NCI-H2227 (cell line): Measurements from ENCODE around the gene ARHGEF16.

Experiments used
- DNase-seq: peaks from one replicate; lab custom pipeline; 2025; ENCODE audit not compliant: unreplicated experiment; lab: John Stamatoyannopoulos, UW

Gene ARHGEF16

GRCh38 chr1:3455670-3456448, 1.4 kb downstream of the ARHGEF16 start:
- no peak for DNase-seq

- no peak for DNase-seq
Observed at GRCh38 chr1:3456449-3456963, 2.0 kb downstream of the ARHGEF16 start.

- DNase-seq = no peak
Observed at GRCh38 chr1:3456964-3457909, 2.8 kb downstream of the ARHGEF16 start.

- DNase-seq = no peak
Observed at GRCh38 chr1:3457910-3458883, 3.7 kb downstream of the ARHGEF16 start.

DNA sequence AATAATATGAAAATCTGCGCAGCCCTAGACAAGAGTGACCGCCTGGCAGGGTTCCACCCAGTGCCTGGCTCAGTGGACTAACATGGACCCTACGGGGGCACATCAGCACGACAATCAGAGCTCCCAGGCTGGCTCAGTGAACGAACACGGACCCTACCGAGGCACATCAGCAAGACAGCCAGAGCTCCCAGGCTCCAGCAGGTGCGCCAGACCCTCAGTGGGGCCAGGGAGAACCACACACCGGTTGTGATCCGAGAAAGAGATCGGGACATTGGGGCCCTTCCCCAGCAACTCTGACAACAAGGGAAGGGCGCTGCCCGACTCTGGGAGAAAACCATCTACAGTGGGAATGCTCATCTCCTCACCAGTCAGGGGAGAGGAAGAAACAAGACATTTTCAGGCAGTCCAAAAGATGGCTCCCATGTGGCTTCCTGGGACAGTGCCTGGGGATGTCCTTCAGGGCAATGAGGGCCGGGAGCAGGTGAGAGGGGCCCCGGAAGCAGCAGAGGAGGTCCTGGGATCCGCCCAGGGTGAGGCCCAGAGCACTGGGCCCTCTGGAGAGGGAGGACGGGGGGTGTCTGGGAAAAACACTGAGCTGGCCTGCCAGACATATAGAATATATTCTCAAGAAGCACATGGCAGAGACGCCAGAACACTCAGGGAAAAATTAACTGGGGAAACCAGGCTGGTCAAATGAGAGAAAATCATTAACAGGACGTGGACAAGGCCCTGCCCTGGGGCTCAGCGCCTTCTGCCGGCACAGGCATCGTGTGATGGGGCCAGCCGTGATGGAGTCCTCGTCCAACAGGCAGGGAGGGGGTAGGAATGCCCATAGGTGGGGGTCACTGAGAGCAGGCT, 4.8 kb downstream of the ARHGEF16 start:
- no peak for DNase-seq

GRCh38 chr1:3459940-3460671, 5.6 kb downstream of the ARHGEF16 start:
- no peak for DNase-seq

GRCh38 chr1:3460672-3461131, 6.2 kb downstream of the ARHGEF16 start:
- no peak for DNase-seq

DNA sequence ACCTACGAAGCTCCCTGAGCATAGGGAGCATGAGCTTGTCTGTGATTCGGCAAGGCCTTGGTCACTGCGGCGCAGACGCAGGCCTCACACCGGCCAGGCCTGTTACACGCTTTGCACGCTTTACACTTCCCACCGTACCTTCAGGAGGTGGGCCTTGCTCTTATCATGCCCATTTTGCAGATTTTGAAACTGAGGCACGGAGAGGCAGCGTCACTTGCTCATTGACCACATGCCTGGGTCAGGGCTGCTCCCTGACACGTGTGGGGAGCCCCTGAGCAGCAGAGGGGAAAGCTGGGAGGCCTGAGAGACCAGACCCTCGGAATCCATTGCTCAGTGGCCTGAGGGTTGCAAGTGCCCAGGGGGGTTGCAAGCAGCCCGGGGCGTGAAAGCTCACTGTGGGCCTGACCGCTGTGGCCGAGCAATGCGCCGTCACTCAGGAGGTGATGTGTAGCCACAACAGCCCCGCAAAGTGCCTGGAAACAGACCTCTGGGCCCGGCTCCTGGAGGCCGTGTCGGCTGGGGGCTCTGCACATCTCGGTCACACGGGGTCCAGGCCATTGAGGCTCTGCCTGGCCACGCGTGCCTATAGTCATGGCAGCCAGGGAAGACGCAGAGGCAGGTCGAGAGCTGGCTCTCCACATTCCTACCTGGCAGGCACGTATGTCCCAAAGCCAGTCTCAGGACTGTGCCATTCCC, 6.9 kb downstream of the ARHGEF16 start:
- no peak for DNase-seq

- no peak for DNase-seq
Observed at GRCh38 chr1:3461934-3462275, 7.4 kb downstream of the ARHGEF16 start.

- no peak for DNase-seq
Observed at GRCh38 chr1:3462356-3463012, 8.0 kb downstream of the ARHGEF16 start.

GRCh38 chr1:3463013-3463385, 8.5 kb downstream of the ARHGEF16 start:
- no peak for DNase-seq

DNA sequence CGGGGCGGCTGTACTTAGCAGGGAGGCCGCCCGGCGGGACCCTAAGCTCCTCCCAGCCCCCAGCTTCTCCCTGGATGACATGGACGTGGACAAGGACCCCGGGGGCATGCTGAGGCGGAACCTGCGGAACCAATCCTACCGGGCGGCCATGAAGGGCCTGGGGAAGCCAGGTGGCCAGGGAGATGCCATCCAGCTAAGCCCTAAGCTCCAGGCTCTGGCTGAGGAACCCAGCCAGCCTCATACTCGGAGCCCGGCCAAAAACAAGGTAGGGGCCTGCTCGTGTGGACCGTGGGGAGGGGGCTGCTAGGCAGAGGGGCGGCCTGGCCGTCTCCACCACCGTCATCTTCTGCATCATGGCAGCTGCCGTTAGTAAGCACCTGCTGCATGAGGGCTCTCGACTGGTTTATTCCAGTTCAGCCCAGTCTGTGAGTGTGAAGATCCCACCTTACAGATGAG, 9.0 kb downstream of the ARHGEF16 start:
- no peak for DNase-seq

- no peak for DNase-seq
Observed at GRCh38 chr1:3463891-3464648, 9.6 kb downstream of the ARHGEF16 start.

DNA sequence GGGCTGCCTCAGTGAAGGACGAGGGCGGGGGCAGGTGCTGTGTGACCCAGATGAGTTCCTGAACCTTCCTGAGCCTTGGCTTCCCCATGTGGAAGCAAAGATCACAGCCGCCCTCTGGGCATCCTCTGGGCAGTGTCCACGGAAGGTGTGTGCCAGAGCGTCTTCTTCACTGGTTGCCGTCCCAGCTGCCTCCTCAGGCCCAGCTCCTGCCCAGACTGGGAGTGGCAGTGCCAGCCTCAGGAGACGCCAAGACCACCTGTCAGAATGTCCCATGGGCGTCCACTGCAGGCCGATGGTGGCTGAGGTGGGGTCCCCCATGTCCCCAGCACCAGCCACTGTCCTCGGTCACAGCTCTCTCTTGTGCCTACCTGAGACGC, 10.2 kb downstream of the ARHGEF16 start:
- no peak for DNase-seq

DNA sequence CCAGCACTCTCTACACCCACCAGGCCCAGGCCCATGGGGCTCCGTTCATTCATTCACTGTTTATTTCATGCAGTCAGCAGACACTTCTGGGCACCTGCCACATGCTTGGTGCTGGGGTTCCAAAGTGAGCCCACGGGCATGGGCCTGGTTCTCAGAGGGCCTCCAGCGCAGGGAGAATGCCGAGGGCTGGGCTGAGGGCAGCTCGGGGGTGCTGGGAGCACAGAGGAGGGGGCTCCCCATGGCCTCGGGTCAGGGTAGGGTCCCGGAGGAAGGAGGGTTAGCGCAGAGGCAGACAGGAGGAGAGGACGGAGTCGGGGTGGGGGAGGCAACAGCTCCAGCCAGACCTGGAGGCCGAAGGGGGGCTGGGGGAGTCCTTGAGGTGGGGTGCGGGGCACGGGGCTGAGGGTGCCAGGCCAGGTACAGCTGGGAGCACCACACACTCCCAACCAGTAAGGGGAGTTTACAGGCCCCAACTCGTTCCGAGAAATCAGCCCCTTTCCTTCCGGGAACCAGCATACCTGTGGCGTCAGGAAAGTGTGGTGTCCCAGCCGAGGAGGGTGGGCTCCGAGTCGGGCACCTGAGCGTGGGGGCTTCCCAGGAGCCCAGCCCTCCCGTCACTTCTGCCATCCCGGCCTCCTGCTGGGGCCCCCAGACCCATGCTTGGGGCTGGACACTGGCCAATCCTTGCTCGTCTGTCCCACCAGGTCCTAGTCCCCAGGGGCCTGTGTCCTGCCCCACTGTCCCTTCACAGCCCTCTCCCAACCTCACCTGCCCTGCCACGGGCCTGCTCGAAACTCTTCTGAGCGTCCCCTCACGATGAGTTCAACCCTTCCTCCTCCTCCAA, 10.8 kb downstream of the ARHGEF16 start:
- DNase-seq = no peak

DNA sequence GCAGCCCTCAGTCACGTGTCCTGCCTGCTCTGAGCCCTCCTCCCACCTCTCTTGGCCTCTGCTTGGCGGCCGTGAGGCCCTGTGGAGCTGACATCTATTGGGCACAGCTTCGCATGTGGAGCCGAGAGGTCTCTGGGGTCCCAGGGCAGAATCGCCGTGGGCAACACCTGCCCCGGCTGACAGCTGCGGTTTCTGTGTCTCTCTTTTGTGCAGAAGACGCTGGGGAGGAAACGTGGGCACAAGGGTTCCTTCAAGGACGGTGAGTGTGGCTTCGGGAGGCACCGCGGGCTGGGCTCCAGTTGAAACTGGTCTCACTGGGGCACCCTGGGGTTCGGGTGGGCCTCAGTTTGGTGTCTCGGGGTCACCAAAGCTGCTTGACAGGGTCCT, 11.5 kb downstream of the ARHGEF16 start:
- DNase-seq = no peak
